Dendritic cell treated with granulocyte-macrophage colony-stimulating factor and Interleukin-4, amounts not matched to agents 40 ng/mL and 50 ng/mL, for 4 days (primary cell): ENCODE data around the gene GMCL2.
"Not testable (repeated sequence)": the region's sequence is repeated elsewhere in the genome, so short reads cannot be mapped to it uniquely, and the experiment has no call there.

Source experiments
- H3K27ac Mint-ChIP-seq: one replicate; pipeline ENCODE4 v1.8.0; 2022; ENCODE audit warnings: mild to moderate bottlenecking, mixed read lengths
- H3K27me3 Mint-ChIP-seq: one replicate; pipeline ENCODE4 v1.8.0; 2022; ENCODE audit warnings: mild to moderate bottlenecking, mixed read lengths
- H3K36me3 Mint-ChIP-seq: one replicate; pipeline ENCODE4 v1.8.0; 2022; ENCODE audit warnings: low read depth, mixed read lengths
- H3K4me1 Mint-ChIP-seq: one replicate; pipeline ENCODE4 v1.8.0; 2022; ENCODE audit warnings: low read depth, mixed read lengths
- H3K4me3 Mint-ChIP-seq: one replicate; pipeline ENCODE4 v1.8.0; 2022; ENCODE audit warnings: mild to moderate bottlenecking, moderate library complexity, mixed read lengths
- H3K9me3 Mint-ChIP-seq: one replicate; pipeline ENCODE4 v1.8.0; 2022; ENCODE audit warnings: mixed read lengths
- intact Hi-C: fragments of 100-400 bp; cut with micrococcal nuclease; formaldehyde crosslinking; loops from one replicate; pipeline ENCODE4 v1.15.0; 2022

The GMCL2 gene

DNA sequence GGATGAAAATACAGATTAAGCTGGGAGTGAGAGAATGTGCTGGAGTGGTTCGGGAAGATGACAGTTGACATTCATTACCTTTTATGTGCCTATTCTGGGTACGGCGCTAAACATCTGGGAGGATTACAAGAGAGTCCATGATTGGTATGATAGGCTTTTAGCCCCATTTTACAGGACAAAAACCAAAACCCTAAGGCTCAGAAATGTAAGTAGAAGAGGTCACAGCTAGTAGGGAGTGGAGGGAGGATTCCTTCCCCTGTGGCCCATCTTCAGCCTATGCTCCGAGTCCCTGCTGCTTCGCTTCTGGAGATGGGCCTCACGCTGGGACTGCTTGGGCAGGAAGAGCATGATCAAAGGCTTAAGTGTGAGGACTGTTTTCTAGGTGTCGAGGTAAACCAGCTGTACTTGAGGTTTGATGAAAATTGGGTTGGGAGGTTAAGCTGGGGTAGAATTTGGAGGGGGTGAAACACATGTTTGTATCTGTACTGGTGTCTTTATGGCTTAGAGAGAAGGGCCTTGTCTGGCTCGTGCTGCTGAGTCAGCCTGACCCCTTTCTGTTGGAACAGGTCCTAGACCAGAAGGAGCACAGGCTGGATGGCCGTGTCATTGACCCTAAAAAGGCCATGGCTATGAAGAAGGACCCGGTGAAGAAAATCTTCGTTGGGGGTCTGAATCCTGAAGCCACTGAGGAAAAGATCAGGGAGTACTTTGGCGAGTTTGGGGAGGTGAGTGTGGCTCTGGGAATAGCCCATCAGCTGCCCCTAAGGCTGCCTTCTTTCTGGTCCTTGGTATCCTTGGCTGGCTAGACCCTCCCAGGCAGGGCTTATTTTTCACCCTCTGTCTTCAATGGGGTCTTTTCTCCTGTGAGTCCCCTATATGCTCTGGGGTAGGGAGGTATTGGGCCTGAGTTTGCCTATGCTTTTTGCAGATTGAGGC, 19.3 kb upstream of the GMCL2 start:
- H3K27me3 Mint-ChIP-seq = no peaks in the 10 kb centered on the region
- H3K9me3 Mint-ChIP-seq = no peaks in the 10 kb centered on the region
- peaks cover 69% of the 10 kb centered on the region for H3K36me3 Mint-ChIP-seq
- intact Hi-C loops = no loop called here
- H3K27ac Mint-ChIP-seq = peak overlapping the region; percentile 54
- peak overlapping the region; percentile 96 for H3K4me3 Mint-ChIP-seq
- peaks cover 49% of the 10 kb centered on the region for H3K4me1 Mint-ChIP-seq

DNA sequence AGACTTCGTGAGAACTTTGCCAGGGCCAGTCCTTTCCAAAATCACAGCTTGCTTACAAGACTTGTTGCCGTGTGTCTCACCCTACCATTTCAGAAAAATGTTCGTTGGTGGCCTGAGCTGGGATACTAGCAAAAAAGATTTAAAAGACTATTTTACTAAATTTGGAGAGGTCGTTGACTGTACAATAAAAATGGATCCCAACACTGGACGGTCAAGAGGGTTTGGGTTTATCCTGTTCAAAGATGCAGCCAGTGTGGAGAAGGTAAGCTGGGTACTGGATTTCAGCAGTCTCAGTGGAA, 18.5 kb upstream of the GMCL2 start:
- Mint-ChIP-seq H3K36me3 (peaks cover 62% of the 10 kb centered on the region), H3K4me1 (peaks cover 49% of the 10 kb centered on the region), H3K9me3 (no peaks in the 10 kb centered on the region), H3K27ac (peak overlapping the region; percentile 54), H3K27me3 (no peaks in the 10 kb centered on the region), H3K4me3 (peak overlapping the region; percentile 96)
- intact Hi-C loops = loop anchor here (2.0 kb wide), 1 partner anchor 51 kb away; no protein-coding TSS in a partner anchor

GRCh38 chr5:178204935-178205748, 18.0 kb upstream of the GMCL2 start:
- intact Hi-C loops = loop anchor here (2.0 kb wide), 1 partner anchor 50 kb away; no protein-coding TSS in a partner anchor
- H3K36me3 Mint-ChIP-seq = peaks cover 56% of the 10 kb centered on the region
- no peaks in the 10 kb centered on the region for H3K27me3 Mint-ChIP-seq
- H3K4me3 Mint-ChIP-seq = peak overlapping the region; percentile 96
- peak overlapping the region; percentile 97 for H3K27ac Mint-ChIP-seq
- H3K4me1 Mint-ChIP-seq = peaks cover 49% of the 10 kb centered on the region
- H3K9me3 Mint-ChIP-seq = no peaks in the 10 kb centered on the region

- no peaks in the 10 kb centered on the region for H3K9me3 Mint-ChIP-seq
- peaks cover 48% of the 10 kb centered on the region for H3K36me3 Mint-ChIP-seq
- H3K4me3 Mint-ChIP-seq = peak within 1 kb of the TSS; percentile 96
- H3K4me1 Mint-ChIP-seq = peaks cover 44% of the 10 kb centered on the region
- peak within 1 kb of the TSS; percentile 97 for H3K27ac Mint-ChIP-seq
- no peaks in the 10 kb centered on the region for H3K27me3 Mint-ChIP-seq
- intact Hi-C loops = loop anchor here (2.0 kb wide), 1 partner anchor 50 kb away; no protein-coding TSS in a partner anchor
Measured at GRCh38 chr5:178204182-178204934, 17.2 kb upstream of the GMCL2 start, which contains the start of gene HNRNPAB. HNRNPAB (plus strand) TSS chr5:178204533; CDS start chr5:178204838, 305 bp downstream.

GRCh38 chr5:178203670-178204181, 16.6 kb upstream of the GMCL2 start:
- Mint-ChIP-seq H3K36me3 (peaks cover 42% of the 10 kb centered on the region), H3K27ac (peak overlapping the region; percentile 97), H3K4me1 (peaks cover 42% of the 10 kb centered on the region), H3K9me3 (no peaks in the 10 kb centered on the region), H3K4me3 (peak overlapping the region; percentile 96), H3K27me3 (no peaks in the 10 kb centered on the region)
- intact Hi-C loops = loop anchor here (2.0 kb wide), 1 partner anchor 49 kb away; no protein-coding TSS in a partner anchor

DNA sequence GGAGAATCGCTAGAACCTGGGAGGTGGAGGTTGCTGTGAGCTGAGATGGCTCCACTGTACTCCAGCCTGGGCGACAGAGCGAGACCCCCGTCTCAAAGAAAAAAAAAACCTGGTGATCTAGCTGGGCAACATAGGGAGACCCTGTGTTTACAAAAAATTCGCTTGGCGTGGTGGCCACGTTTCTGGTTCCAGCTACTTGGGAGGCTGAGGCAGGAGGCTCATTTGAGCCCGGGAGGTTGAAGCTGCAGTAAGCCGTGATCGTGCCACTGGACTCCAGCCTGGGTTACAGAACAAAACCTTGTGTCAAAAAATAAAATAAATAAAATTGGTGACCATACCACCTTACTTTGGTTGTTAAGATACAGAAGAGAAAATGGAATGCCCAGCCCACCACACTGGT, 15.4 kb upstream of the GMCL2 start:
- Mint-ChIP-seq H3K27ac (no peak overlapping the region), H3K4me1 (peaks cover 34% of the 10 kb centered on the region), H3K9me3 (no peaks in the 10 kb centered on the region), H3K36me3 (peaks cover 30% of the 10 kb centered on the region), H3K27me3 (peaks cover 2% of the 10 kb centered on the region), H3K4me3 (no peak overlapping the region)
- intact Hi-C loops = no loop called here

- no peak overlapping the region for H3K4me3 Mint-ChIP-seq
- no peak overlapping the region for H3K27ac Mint-ChIP-seq
- peaks cover 2% of the 10 kb centered on the region for H3K27me3 Mint-ChIP-seq
- H3K36me3 Mint-ChIP-seq = peaks cover 24% of the 10 kb centered on the region
- H3K4me1 Mint-ChIP-seq = peaks cover 28% of the 10 kb centered on the region
- intact Hi-C loops = no loop called here
- H3K9me3 Mint-ChIP-seq = no peaks in the 10 kb centered on the region
Measured at GRCh38 chr5:178201927-178202235, 14.7 kb upstream of the GMCL2 start.

DNA sequence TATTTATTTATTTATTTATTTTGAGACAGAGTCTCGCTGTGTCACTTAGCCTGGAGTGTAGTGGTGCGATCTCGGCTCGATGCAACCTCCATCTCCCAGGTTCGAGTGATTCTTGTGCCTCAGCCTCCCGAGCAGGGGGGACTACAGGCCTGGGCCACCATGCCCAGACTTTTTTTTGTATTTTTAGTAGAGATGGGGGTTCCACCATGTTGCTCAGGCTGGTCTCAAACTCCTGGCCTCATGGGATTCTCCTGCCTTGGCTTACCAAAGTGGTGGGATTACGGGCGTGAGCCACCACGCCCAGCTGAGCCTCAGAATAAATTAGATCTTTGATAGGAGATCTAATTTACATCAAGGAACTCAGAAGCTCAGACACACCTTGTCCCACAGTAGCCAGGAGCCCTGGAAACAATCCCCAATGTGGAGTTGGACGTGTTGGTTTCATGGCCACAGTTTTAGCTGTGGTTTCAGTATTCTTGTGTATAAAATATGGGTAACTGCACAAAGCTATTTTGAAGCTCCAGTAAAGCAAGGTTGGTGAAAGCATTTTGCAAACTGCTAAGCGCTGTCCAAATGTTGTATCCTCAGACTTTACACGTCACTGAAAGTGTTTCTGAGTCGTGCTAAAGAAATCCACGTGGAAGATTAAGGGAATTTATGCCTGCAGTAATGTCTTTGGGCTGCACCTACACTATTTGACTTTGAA, 14.2 kb upstream of the GMCL2 start:
- Mint-ChIP-seq H3K27me3 (peaks cover 2% of the 10 kb centered on the region), H3K9me3 (no peaks in the 10 kb centered on the region), H3K4me3 (no peak overlapping the region), H3K27ac (no peak overlapping the region), H3K36me3 (peaks cover 19% of the 10 kb centered on the region), H3K4me1 (peaks cover 22% of the 10 kb centered on the region)
- intact Hi-C loops = no loop called here

- no peaks in the 10 kb centered on the region for H3K9me3 Mint-ChIP-seq
Measured at GRCh38 chr5:178199581-178200434, 12.6 kb upstream of the GMCL2 start.

GRCh38 chr5:178198706-178199105, 11.5 kb upstream of the GMCL2 start:
- Mint-ChIP-seq H3K36me3 (no peaks in the 10 kb centered on the region), H3K27ac (no peak overlapping the region), H3K9me3 (no peaks in the 10 kb centered on the region), H3K4me1 (peaks cover 29% of the 10 kb centered on the region), H3K27me3 (peaks cover 14% of the 10 kb centered on the region), H3K4me3 (no peak overlapping the region)
- intact Hi-C loops = no loop called here

More at GRCh38 chr5:178199581-178200434, 12.6 kb upstream of the GMCL2 start:
- H3K4me1 Mint-ChIP-seq = peaks cover 18% of the 10 kb centered on the region
- no peak overlapping the region for H3K4me3 Mint-ChIP-seq
- H3K36me3 Mint-ChIP-seq = peaks cover 7% of the 10 kb centered on the region
- H3K27me3 Mint-ChIP-seq = peaks cover 5% of the 10 kb centered on the region
- intact Hi-C loops = no loop called here
- no peak overlapping the region for H3K27ac Mint-ChIP-seq

- H3K36me3 Mint-ChIP-seq, intact Hi-C loops, H3K9me3 Mint-ChIP-seq, H3K4me3 Mint-ChIP-seq, H3K27ac Mint-ChIP-seq: not testable (repeated sequence)
- Mint-ChIP-seq H3K4me1 (peaks cover 34% of the 10 kb centered on the region), H3K27me3 (peaks cover 16% of the 10 kb centered on the region)
Measured at GRCh38 chr5:178198151-178198550, 11.0 kb upstream of the GMCL2 start.

DNA sequence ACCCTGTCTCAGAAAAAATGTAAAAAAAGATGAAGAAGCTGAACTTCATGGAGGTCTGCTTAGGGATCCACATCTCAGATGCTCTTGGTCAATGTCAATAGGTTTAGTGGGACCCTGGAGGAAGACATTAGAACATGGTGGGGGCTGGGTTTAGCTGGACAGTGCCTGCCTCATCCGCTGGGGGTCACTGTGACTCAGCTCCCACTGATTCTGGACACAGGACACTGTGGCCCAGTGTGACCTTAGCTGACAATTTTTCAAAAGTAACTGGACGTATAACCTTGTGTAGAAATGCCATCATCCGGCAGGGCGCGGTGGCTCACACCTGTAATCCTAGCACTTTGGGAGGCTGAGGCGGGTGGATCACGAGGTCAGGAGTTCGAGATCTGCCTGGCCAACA, 9.8 kb upstream of the GMCL2 start:
- no peaks in the 10 kb centered on the region for H3K9me3 Mint-ChIP-seq
- H3K27me3 Mint-ChIP-seq = peaks cover 19% of the 10 kb centered on the region
- intact Hi-C loops = no loop called here
- no peak overlapping the region for H3K4me3 Mint-ChIP-seq
- H3K27ac Mint-ChIP-seq = no peak overlapping the region
- peaks cover 32% of the 10 kb centered on the region for H3K4me1 Mint-ChIP-seq
- H3K36me3 Mint-ChIP-seq = no peaks in the 10 kb centered on the region
